GM10266 (cell line): ENCODE measurements around the gene ARID1B.

Experiments used
- DNase-seq: peaks from one replicate; pipeline ENCODE4 v3.0.0; 2012; ENCODE audit errors: extremely low spot score
- CTCF ChIP-seq: IDR thresholded peaks from 2 replicates; pipeline ENCODE4 v1.5.1; 2012; ENCODE audit warnings: mild to moderate bottlenecking, low read depth; ENCODE audit not compliant: control insufficient read depth, insufficient read depth; ENCODE audit errors: missing control alignments

The ARID1B gene

DNA sequence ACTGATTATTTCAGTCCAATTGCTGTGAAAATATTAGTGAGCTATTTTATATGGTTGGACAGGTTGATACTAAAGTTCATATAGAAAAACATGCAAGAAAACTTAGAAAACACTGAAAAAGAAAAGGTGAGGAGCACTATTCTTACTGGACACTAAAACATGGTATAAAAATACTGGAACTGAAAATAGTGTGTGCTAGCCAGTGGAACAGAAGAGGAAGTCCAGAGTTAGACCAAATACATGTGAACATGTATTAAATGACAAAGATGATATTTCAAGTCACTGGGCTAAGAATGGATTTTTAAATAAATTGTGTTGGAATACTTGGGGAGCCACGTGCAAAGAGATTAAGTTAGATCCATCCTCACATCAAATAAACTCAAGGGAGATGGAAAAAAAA lies 327.6 kb downstream of the ARID1B start:
- no peak for DNase-seq
- TF ChIP-seq CTCF: no peak

GRCh38 chr6:157106487-157106886 lies 329.3 kb downstream of the ARID1B start:
- no peak for TF ChIP-seq CTCF
- no peak for DNase-seq

DNA sequence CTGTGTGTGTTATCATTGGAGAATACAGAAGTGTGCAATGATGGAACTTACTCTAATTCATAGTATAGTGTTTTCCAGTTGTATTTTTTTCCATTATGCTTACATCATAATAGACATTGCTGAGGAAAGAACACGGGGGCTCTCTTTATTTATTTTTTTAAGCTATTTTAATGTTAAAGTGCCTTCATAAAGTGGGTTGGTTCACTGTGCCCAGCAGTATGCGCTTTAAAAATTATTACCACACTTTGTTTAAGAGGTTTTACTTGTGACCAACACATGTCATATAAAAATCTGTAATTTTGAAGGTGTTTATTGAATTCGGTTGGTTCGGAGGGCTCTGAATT lies 330.4 kb downstream of the ARID1B start:
- no peak for TF ChIP-seq CTCF
- no peak for DNase-seq

- DNase-seq: no peak
- no peak for TF ChIP-seq CTCF
Measured at GRCh38 chr6:157107915-157108651, 330.9 kb downstream of the ARID1B start.

- TF ChIP-seq CTCF: no peak
- no peak for DNase-seq
Measured at GRCh38 chr6:157108923-157109322, 331.7 kb downstream of the ARID1B start.

GRCh38 chr6:157110607-157111006 lies 333.4 kb downstream of the ARID1B start:
- no peak for TF ChIP-seq CTCF
- DNase-seq: no peak

DNA sequence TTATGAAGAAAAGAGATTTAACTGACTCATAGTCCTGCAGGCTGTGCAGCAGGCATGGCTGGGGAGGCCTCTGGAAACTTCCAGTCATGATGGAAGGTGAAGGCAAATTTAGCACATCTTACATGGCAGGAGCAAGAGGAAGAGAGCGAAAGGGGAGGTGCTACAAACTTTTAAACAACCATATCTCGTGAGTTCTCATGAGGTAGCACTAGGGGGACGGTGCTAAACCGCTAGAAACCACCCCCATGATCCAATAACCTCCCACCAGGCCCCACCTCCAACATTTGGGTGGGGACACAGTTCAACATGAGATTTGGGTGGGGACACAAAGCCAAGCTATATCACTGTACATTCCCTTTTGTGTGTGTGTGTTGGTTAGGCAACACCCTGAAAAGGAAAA lies 336.2 kb downstream of the ARID1B start:
- DNase-seq: no peak
- no peak for TF ChIP-seq CTCF
